ENCODE data around the gene PLK3.

DNA sequence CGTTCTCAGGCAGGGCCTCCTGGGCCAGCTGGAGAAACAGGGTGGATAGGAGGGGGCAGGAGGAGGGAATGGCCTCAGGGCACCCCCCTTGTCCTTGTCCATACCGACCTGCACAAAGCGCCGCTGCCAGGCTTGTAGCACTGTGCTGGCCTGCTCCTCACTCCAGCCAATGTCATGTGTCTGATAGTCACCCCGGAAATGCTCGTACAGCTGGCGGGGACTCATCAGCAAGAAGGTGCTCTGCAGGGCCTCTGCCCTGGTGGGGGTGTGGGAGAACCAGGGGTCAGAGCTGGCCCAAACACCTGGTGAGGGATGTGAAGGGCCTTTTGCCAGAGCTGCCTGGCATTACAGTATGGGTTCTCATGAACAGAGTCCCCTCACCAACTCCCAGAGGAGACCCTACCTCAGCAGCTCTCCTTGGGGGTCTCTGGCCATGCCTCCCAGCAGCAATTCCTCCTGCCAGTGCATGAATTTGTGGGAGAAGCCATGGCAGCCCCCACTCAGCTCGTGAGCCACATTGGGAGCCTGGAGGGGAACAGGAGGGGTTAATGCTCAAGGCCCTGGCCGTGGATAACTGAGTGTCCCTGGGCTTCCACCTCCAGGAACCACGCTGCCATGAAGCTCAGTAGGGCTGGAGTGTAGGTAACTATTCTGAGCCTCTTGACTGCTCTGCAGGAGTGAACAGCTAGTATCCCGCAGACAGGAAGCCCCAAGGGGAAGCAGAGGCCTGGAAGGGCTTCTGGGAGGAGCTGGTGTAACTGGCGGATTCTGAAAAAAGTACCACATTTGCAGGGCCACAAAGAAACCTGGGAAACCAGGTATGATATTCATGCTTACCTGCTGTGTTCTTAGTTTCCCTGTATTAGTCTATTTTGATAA lies 29.6 kb downstream of the PLK3 start:
- TF ChIP-seq POLR2A (IDR thresholded peaks at IDR 0.05) (no peak), CTCF (IDR thresholded peaks at IDR 0.05) (no peak)
